ENCODE results near the gene TRIM50.

- TF ChIP-seq EZH2phosphoT487 (IDR thresholded peaks at IDR 0.05; ENCODE audit: insufficient read depth, low read depth) (no peak), EZH2 (IDR thresholded peaks at IDR 0.05; ENCODE audit: insufficient read depth, poor library complexity, severe bottlenecking) (no peak)
Measured at GRCh38 chr7:73352784-73353183, 24.9 kb upstream of the TRIM50 start.

All from GM23248 (cell line).